ENCODE results near the gene ADAMTS8.

The ADAMTS8 gene

DNA sequence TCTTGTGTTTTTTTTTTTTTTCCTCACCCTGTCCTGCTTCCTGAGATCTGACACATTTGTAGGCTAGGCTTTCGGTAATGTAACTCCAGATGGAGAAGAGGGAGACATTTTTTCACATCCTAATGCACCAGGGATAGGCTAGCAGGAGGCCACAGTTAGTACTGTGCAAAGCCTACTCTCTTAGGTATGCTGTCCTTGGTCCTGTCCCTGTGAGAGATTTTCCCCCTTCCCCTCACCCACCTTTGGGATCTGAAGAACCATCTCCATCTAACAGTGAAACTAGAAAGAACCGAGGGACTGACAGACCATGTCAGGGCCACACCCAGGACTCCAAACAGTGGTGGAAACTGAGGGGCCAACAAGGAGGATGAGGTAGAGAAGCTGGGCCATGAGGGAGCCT is 29.2 kb downstream of the ADAMTS8 start:
- peaks cover 40% of the 10 kb centered on the region for H3K4me1 ChIP-seq (ENCODE audit: low read length)
- peaks cover 33% of the 10 kb centered on the region; the same call in 1 of the 2 replicates for H3K27me3 ChIP-seq (ENCODE audit: low read depth, low read length)
- H3K9ac ChIP-seq (ENCODE audit: low read length) = no peak overlapping the region
- no peak overlapping the region for H2AFZ ChIP-seq (ENCODE audit: low read depth, low read length)
- no peaks in the 10 kb centered on the region for H3K9me3 ChIP-seq (ENCODE audit: insufficient read depth, low read length)
- no peak overlapping the region for H3K4me2 ChIP-seq (ENCODE audit: low read length)
- H3K36me3 ChIP-seq (replicated peaks; ENCODE audit: low read depth, low read length) = no peaks in the 10 kb centered on the region
- no peaks in the 10 kb centered on the region for H4K20me1 ChIP-seq (ENCODE audit: insufficient read depth, low read length)
- no peak overlapping the region for H3K4me3 ChIP-seq (ENCODE audit: low read length)
- H3K27ac ChIP-seq (ENCODE audit: low read length) = no peak overlapping the region
- no peak for TF ChIP-seq EZH2phosphoT487 (IDR thresholded peaks at IDR 0.05; ENCODE audit: low read depth)
- TF ChIP-seq, protein P1, sequence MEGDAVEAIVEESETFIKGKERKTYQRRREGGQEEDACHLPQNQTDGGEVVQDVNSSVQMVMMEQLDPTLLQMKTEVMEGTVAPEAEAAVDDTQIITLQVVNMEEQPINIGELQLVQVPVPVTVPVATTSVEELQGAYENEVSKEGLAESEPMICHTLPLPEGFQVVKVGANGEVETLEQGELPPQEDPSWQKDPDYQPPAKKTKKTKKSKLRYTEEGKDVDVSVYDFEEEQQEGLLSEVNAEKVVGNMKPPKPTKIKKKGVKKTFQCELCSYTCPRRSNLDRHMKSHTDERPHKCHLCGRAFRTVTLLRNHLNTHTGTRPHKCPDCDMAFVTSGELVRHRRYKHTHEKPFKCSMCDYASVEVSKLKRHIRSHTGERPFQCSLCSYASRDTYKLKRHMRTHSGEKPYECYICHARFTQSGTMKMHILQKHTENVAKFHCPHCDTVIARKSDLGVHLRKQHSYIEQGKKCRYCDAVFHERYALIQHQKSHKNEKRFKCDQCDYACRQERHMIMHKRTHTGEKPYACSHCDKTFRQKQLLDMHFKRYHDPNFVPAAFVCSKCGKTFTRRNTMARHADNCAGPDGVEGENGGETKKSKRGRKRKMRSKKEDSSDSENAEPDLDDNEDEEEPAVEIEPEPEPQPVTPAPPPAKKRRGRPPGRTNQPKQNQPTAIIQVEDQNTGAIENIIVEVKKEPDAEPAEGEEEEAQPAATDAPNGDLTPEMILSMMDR (IDR thresholded peaks at IDR 0.05; ENCODE audit: low read depth, low read length) = no peak
- no peaks in the 10 kb centered on the region for H3K79me2 ChIP-seq (ENCODE audit: low read length)

DNA sequence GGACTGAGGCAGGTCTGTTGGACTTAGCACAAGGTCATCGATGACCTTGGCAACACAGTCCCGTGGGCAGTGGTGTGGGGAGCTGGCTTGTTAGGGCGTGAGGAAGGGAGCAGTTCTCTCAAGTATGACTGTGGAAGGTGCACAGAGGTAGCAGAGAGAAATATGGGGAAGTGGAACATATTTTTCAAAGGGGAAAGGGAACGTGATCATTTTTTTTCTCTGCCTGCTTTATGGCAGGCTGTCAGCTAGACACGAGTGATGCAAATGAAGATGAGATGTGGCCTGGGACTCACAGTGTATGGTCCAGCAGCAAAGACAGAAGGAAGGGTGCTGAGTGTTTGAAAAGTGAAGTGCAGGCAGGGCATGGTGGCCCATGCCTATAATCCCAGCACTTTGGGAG is 30.6 kb downstream of the ADAMTS8 start:
- H3K4me2 ChIP-seq (ENCODE audit: low read length) = peak overlapping the region; percentile 80
- TF ChIP-seq, protein P1 (IDR thresholded peaks at IDR 0.05; ENCODE audit: low read depth, low read length) = no peak
- no peak for TF ChIP-seq EZH2phosphoT487 (IDR thresholded peaks at IDR 0.05; ENCODE audit: low read depth)
- no peak overlapping the region for H2AFZ ChIP-seq (ENCODE audit: low read depth, low read length)
- no peaks in the 10 kb centered on the region for H3K79me2 ChIP-seq (ENCODE audit: low read length)
- no peak overlapping the region; the same call in 1 of the 2 replicates for H3K9ac ChIP-seq (ENCODE audit: low read length)
- no peaks in the 10 kb centered on the region for H4K20me1 ChIP-seq (ENCODE audit: insufficient read depth, low read length)
- peaks cover 31% of the 10 kb centered on the region for H3K27me3 ChIP-seq (ENCODE audit: low read depth, low read length)
- H3K9me3 ChIP-seq (ENCODE audit: insufficient read depth, low read length) = no peaks in the 10 kb centered on the region
- H3K36me3 ChIP-seq (replicated peaks; ENCODE audit: low read depth, low read length) = no peaks in the 10 kb centered on the region
- peaks cover 40% of the 10 kb centered on the region for H3K4me1 ChIP-seq (ENCODE audit: low read length)
- H3K27ac ChIP-seq (ENCODE audit: low read length) = peak overlapping the region; percentile 10
- H3K4me3 ChIP-seq (ENCODE audit: low read length) = peak overlapping the region; percentile 50

DNA sequence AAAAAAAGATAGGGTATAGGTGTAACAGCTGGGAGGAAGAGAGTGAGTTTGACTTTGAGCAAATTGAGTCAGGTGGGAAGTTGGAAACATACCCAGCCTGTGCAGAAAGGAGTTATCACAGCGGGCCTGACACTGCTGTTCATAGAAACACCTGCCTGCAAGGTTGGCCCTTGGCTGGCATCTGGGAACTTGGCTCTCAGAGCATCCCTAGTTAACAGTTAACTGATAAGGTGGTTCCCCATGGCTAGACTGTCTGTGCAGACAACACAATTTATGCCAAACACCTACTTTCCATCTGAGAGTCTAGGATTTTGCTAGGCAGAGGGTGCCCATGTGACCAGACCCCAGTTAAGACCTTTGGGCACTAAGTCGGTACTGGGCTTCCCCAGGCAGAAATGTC is 31.4 kb downstream of the ADAMTS8 start:
- Histone ChIP-seq H3K79me2 (ENCODE audit: low read length) (no peaks in the 10 kb centered on the region), H3K4me3 (ENCODE audit: low read length) (peak overlapping the region; percentile 50), H3K36me3 (replicated peaks; ENCODE audit: low read depth, low read length) (no peaks in the 10 kb centered on the region), H3K9me3 (ENCODE audit: insufficient read depth, low read length) (no peaks in the 10 kb centered on the region), H3K27ac (ENCODE audit: low read length) (peak overlapping the region; percentile 10), H3K27me3 (ENCODE audit: low read depth, low read length) (peaks cover 36% of the 10 kb centered on the region), H2AFZ (ENCODE audit: low read depth, low read length) (no peak overlapping the region), H3K4me2 (ENCODE audit: low read length) (peak overlapping the region; percentile 80), H4K20me1 (ENCODE audit: insufficient read depth, low read length) (no peaks in the 10 kb centered on the region), H3K4me1 (ENCODE audit: low read length) (peaks cover 35% of the 10 kb centered on the region), H3K9ac (ENCODE audit: low read length) (peak overlapping the region; percentile 27; the same call in 1 of the 2 replicates)
- TF ChIP-seq, protein P1 (IDR thresholded peaks at IDR 0.05; ENCODE audit: low read depth, low read length) = no peak
- no peak for TF ChIP-seq EZH2phosphoT487 (IDR thresholded peaks at IDR 0.05; ENCODE audit: low read depth)

DNA sequence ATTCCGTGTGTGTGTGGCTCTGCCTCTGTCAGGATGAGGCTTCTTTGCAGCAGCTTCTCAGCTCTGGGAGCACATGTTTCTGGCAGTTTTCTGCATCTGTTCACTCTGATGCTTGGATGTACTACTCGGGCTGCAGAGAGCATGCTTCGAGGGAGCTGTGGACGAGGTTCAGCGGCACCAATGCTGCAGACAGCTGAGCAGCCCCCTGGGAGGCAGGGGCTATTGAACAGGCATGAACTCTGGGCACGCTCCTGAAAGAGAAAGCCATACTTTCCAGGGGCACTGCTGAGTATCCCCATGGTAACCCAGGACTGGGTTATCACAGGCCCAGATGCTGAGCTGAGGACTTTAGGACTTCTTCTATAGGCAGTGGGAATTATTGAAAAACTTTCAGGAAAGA is 33.8 kb downstream of the ADAMTS8 start:
- Histone ChIP-seq H3K27ac (ENCODE audit: low read length) (no peak overlapping the region), H4K20me1 (ENCODE audit: insufficient read depth, low read length) (no peaks in the 10 kb centered on the region), H2AFZ (ENCODE audit: low read depth, low read length) (no peak overlapping the region), H3K9me3 (ENCODE audit: insufficient read depth, low read length) (no peaks in the 10 kb centered on the region), H3K4me1 (ENCODE audit: low read length) (peaks cover 28% of the 10 kb centered on the region), H3K4me3 (ENCODE audit: low read length) (no peak overlapping the region), H3K27me3 (ENCODE audit: low read depth, low read length) (peaks cover 29% of the 10 kb centered on the region), H3K4me2 (ENCODE audit: low read length) (no peak overlapping the region), H3K36me3 (replicated peaks; ENCODE audit: low read depth, low read length) (no peaks in the 10 kb centered on the region), H3K9ac (ENCODE audit: low read length) (no peak overlapping the region), H3K79me2 (ENCODE audit: low read length) (no peaks in the 10 kb centered on the region)
- TF ChIP-seq, protein P1 (IDR thresholded peaks at IDR 0.05; ENCODE audit: low read depth, low read length) = no peak
- TF ChIP-seq EZH2phosphoT487 (IDR thresholded peaks at IDR 0.05; ENCODE audit: low read depth) = no peak

Measured in OCI-LY3 (cell line).